GM18517 (cell line): Measurements from ENCODE around the gene XRCC4.

Experiments
- ATAC-seq: cut with Tn5 transposase; IDR thresholded peaks from one replicate; pipeline ENCODE4 v1.9.1; 2021; ENCODE audit warnings: mild to moderate bottlenecking, moderate library complexity; ENCODE audit not compliant: unreplicated experiment

The XRCC4 gene

GRCh38 chr5:83371726-83372125, 294.4 kb downstream of the XRCC4 start:
- no peak for ATAC-seq

GRCh38 chr5:83374547-83374946, 297.2 kb downstream of the XRCC4 start:
- no peak for ATAC-seq

GRCh38 chr5:83375049-83375745, 297.9 kb downstream of the XRCC4 start:
- ATAC-seq = no peak

- ATAC-seq = no peak
Measured at GRCh38 chr5:83376461-83376860, 299.1 kb downstream of the XRCC4 start.

GRCh38 chr5:83377131-83377865, 300.0 kb downstream of the XRCC4 start:
- no peak for ATAC-seq

- no peak for ATAC-seq
Measured at GRCh38 chr5:83378624-83379289, 301.4 kb downstream of the XRCC4 start.

GRCh38 chr5:83385812-83386211, 308.5 kb downstream of the XRCC4 start:
- ATAC-seq = no peak

GRCh38 chr5:83387041-83387440, 309.7 kb downstream of the XRCC4 start:
- no peak for ATAC-seq

GRCh38 chr5:83388608-83389007, 311.3 kb downstream of the XRCC4 start:
- no peak for ATAC-seq

GRCh38 chr5:83392766-83393503, 315.6 kb downstream of the XRCC4 start:
- ATAC-seq = no peak

- no peak for ATAC-seq
Measured at GRCh38 chr5:83393504-83393866, 316.1 kb downstream of the XRCC4 start.

GRCh38 chr5:83394190-83394589, 316.8 kb downstream of the XRCC4 start:
- no peak for ATAC-seq

GRCh38 chr5:83396662-83397061, 319.3 kb downstream of the XRCC4 start:
- ATAC-seq = no peak

- ATAC-seq = no peak
Measured at GRCh38 chr5:83397658-83398057, 320.3 kb downstream of the XRCC4 start.

GRCh38 chr5:83400241-83400640, 322.9 kb downstream of the XRCC4 start:
- ATAC-seq = no peak

- no peak for ATAC-seq
Measured at GRCh38 chr5:83400701-83401100, 323.4 kb downstream of the XRCC4 start.

GRCh38 chr5:83401122-83401731, 323.9 kb downstream of the XRCC4 start:
- ATAC-seq = peak; percentile 55

GRCh38 chr5:83401775-83402174, 324.4 kb downstream of the XRCC4 start:
- no peak for ATAC-seq
